ENCODE data around the gene EVX2.

Gene EVX2

GRCh38 chr2:176122052-176122682 is 38.4 kb upstream of the EVX2 start:
- no peak for DNase-seq

- DNase-seq: no peak
Measured at GRCh38 chr2:176121190-176122051, 37.7 kb upstream of the EVX2 start.

- DNase-seq: no peak
Measured at GRCh38 chr2:176120364-176121189, 36.8 kb upstream of the EVX2 start.

- peak in 1 of 2 donors; percentile 7 for DNase-seq
Measured at GRCh38 chr2:176118601-176119339, 35.0 kb upstream of the EVX2 start.

GRCh38 chr2:176117823-176118371 is 34.1 kb upstream of the EVX2 start:
- no peak for DNase-seq

- no peak for DNase-seq
Measured at GRCh38 chr2:176117162-176117822, 33.5 kb upstream of the EVX2 start.

GRCh38 chr2:176115883-176116813 is 32.4 kb upstream of the EVX2 start, which contains the start of gene HOXD10:
Gene HOXD10, plus strand, starts transcription at chr2:176116778. Its CDS starts 56 bp downstream, at chr2:176116834.
- no peak for DNase-seq

GRCh38 chr2:176114930-176115625 is 31.3 kb upstream of the EVX2 start:
- DNase-seq: no peak

GRCh38 chr2:176114120-176114929 is 30.6 kb upstream of the EVX2 start:
- DNase-seq: no peak

GRCh38 chr2:176112375-176113302 is 28.9 kb upstream of the EVX2 start:
- DNase-seq: no peak

GRCh38 chr2:176111846-176112374 is 28.1 kb upstream of the EVX2 start:
- DNase-seq: no peak

GRCh38 chr2:176111309-176111663 is 27.5 kb upstream of the EVX2 start:
- peak in 1 of 2 donors; percentile 32 for DNase-seq

- DNase-seq: no peak
Measured at GRCh38 chr2:176110415-176111308, 26.9 kb upstream of the EVX2 start.

GRCh38 chr2:176109946-176110345 is 26.2 kb upstream of the EVX2 start:
- DNase-seq: no peak

- no peak for DNase-seq
Measured at GRCh38 chr2:176109192-176109901, 25.6 kb upstream of the EVX2 start.

- DNase-seq: no peak
Measured at GRCh38 chr2:176107731-176108181, 24.0 kb upstream of the EVX2 start.

Data from bone marrow (tissue), 2 donors.